Central memory CD8-positive, alpha-beta T cell (primary cell): ENCODE results near the gene C18orf32.
"Not testable (repeated sequence)": the region's sequence is repeated elsewhere in the genome, so short reads cannot be mapped to it uniquely, and the experiment has no call there.

Experiments used
- ATAC-seq: fragments of 150-1000 bp; cut with Tn5 transposase; replicated peaks from 2 replicates; pipeline ENCODE4 v1.10.0; 2022; ENCODE audit warnings: mild to moderate bottlenecking, moderate FRiP score, moderate number of reproducible peaks; ENCODE audit not compliant: poor library complexity, severe bottlenecking; ENCODE audit errors: extremely low read depth
- DNase-seq, 2 donors: peaks; one replicate each; pipeline ENCODE4 v3.0.0; 2021; ENCODE audit warnings: low spot score in 2 of 2
- H3K27ac Mint-ChIP-seq: one replicate; pipeline ENCODE4 v1.8.0; 2022; ENCODE audit warnings: low read depth, mild to moderate bottlenecking, moderate library complexity, mixed read lengths
- H3K27me3 Mint-ChIP-seq: one replicate; pipeline ENCODE4 v1.8.0; 2022; ENCODE audit warnings: mixed read lengths
- H3K36me3 Mint-ChIP-seq: one replicate; pipeline ENCODE4 v1.8.0; 2022; ENCODE audit warnings: mild to moderate bottlenecking, moderate library complexity, mixed read lengths; ENCODE audit not compliant: insufficient read depth
- H3K4me1 Mint-ChIP-seq: one replicate; pipeline ENCODE4 v1.8.0; 2022; ENCODE audit warnings: mixed read lengths
- H3K4me3 Mint-ChIP-seq: one replicate; pipeline ENCODE4 v1.8.0; 2022; ENCODE audit warnings: mild to moderate bottlenecking, moderate library complexity, mixed read lengths
- H3K9me3 Mint-ChIP-seq: one replicate; pipeline ENCODE4 v1.8.0; 2022; ENCODE audit warnings: mixed read lengths

The C18orf32 gene

DNA sequence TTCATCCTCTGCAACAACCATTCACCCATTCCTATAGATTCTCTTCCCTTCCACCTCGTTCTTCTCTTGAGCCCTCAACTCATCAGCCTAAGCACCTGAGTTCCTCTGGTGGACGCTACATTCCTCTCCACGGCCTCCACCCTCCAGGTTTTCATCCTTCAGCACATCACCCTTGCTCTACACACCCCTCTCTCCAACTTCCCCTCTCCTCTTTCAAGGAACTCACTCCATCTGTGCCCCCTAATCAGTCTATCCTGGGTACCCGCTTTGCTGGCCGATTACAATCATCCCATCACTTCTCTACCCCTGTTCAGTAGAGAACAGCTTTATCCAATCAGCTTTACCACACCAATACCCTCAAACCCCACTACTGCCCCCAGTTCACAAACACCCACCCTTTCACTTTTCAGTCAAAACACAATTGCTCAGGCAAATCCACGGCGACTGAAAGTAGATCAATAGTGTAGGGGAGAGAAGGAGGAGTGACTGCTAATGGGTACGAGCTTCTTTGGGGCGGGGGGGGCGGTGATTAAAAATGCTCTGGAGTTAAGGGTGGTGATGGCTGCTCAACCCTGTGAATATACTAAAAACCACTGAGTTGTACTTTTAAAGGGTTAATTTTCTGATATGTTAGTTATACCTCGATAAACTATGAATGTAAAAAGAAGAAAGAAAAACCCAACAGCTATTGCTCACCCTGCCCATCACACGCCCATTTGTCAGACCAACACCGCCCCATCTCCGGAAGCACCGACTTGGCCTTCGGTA, 27.4 kb downstream of the C18orf32 start:
- Mint-ChIP-seq H3K36me3 (peaks cover 4% of the 10 kb centered on the region), H3K27ac (peak overlapping the region; percentile 57), H3K27me3 (no peaks in the 10 kb centered on the region), H3K4me1 (peaks cover 46% of the 10 kb centered on the region), H3K9me3 (no peaks in the 10 kb centered on the region), H3K4me3 (peak overlapping the region; percentile 89)
- ATAC-seq: peak; percentile 33
- DNase-seq: no peak

DNA sequence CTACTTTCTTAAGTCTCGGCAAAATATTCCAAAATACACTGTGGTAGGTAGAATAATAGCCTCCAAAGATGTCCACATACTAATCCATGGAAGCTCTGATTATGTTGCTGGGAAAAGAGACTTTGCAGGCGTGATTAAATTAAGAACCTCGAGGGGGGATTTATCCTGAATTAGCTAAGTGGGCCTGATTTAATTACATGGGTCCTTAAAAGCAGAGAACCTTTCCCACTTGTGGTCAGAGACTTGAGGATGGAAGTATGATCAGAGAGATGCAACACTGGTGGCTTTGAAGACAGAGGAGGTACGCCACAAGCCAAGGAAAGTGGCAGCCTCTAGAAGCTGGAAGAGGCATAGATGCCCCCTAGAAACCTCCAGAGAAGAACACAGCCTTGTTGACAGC, 29.4 kb downstream of the C18orf32 start:
- Mint-ChIP-seq H3K4me1 (peaks cover 56% of the 10 kb centered on the region), H3K27ac (no peak overlapping the region), H3K36me3 (peaks cover 7% of the 10 kb centered on the region)

DNA sequence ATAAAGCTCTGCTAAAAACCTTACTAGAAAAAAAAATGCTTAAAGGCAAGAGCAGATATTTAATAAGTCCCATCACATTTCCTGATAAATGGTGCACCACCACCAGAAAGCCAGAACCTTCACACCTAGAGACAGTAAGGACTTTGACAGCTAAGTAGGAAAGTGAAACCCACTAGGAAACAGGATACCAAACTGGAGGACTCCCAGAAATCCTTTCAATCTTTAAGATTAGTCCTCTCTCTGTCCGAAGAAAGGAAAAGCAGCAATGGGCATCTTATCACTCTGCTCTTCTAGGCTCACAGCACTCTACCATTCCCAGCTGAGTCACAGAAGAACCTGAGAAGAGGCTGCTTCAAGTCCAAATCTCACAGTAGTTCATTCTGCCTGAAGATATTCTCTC, 30.2 kb downstream of the C18orf32 start:
- no peak overlapping the region for H3K27ac Mint-ChIP-seq
- no peak for ATAC-seq
- DNase-seq: no peak

More for the DNA sequence above, 29.4 kb downstream of the C18orf32 start:
- ATAC-seq: no peak
- H3K4me3 Mint-ChIP-seq: no peak overlapping the region
- no peaks in the 10 kb centered on the region for H3K27me3 Mint-ChIP-seq
- no peak for DNase-seq
- no peaks in the 10 kb centered on the region for H3K9me3 Mint-ChIP-seq

DNA sequence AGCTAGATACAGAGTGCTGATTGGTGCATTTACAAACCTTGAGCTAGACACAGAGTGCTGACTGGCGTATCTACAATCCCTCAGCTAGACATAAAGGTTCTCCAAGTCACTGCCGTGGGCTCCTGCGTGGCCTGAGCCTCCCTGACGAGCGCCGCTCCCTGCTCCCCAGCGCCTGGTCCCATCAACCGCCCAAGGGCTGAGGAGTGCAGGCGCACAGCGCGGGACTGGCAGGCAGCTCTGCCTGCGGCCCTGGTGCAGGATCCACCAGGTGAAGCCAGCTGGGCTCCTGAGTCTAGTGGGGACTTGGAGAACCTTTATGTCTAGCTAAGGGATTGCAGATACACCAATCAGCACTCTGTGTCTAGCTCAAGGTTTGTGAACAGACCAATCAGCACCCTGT, 34.5 kb downstream of the C18orf32 start:
- not testable (repeated sequence) for H3K36me3 Mint-ChIP-seq, H3K9me3 Mint-ChIP-seq, DNase-seq, ATAC-seq, H3K27ac Mint-ChIP-seq, H3K27me3 Mint-ChIP-seq, H3K4me3 Mint-ChIP-seq
- peaks cover 42% of the 10 kb centered on the region for H3K4me1 Mint-ChIP-seq

More for the DNA sequence above, 30.2 kb downstream of the C18orf32 start:
- Mint-ChIP-seq H3K9me3 (no peaks in the 10 kb centered on the region), H3K36me3 (peaks cover 7% of the 10 kb centered on the region), H3K27me3 (no peaks in the 10 kb centered on the region), H3K4me3 (no peak overlapping the region), H3K4me1 (peaks cover 56% of the 10 kb centered on the region)

DNA sequence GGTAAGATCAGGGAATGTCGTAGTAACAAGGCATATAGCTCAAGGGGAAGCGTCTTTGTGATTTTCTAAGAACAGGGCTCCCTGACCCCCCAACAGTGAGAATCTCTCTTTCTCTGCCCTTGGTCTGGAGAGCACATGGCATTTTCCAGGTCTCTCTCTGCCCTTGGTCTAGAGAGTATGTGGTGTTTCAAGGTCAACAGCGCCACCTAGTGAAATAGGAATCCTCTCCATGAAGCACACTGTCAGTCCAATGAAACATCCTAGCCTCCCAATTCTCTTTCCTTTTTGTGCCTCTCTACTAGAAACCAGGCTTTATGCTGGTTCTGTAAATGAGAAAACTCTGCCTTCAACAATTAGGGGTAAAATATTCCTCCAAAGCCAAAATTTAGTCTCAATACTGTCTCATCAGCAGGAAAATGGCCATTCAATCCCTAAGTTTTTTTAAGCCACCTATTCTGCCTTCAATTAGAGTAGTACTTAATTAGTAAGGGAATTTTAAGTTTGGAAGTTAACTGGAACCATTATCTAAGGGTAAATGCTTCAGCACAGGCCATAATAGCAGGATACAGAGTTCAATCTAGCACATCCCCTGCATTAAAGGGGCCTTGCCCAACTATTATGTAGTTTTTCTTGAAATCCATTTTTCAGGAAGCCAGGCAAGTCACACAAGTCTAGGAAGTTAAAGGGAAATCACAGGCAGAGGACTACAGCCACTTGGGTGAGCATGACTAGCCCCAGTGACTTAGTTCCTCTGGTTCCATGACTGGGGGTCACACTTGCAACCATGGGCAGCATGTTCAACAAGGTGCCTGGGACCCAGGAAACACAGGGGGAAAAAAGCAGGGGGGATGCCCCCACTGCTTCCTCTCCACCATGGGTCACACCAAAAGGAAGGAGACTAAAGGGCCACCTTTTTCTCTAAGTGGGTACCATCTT, 39.0 kb downstream of the C18orf32 start:
- Mint-ChIP-seq H3K4me3 (no peak overlapping the region), H3K36me3 (peaks cover under 1% of the 10 kb centered on the region), H3K27me3 (no peaks in the 10 kb centered on the region), H3K9me3 (no peaks in the 10 kb centered on the region), H3K4me1 (peaks cover 30% of the 10 kb centered on the region), H3K27ac (no peak overlapping the region)
- DNase-seq: no peak
- ATAC-seq: peak; percentile 43

DNA sequence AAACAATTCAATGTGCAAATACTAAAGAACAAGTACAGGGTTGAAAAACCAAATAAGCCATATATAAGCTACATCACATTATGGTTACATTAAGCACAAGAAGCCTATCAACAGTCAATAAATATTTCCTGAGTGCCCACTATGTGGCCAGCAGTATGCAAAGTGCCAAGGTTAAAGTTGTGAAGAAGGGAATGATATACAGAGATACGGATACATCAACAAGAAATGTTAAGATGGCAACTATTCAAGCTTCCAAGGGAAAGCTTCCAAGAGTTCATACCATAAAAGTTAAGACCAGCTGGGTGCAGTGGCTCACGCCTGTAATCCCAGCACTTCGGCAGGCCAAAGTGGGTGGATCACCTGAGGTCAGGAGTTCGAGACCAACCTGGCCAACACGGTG, 40.6 kb downstream of the C18orf32 start:
- DNase-seq: no peak
- H3K4me1 Mint-ChIP-seq: peaks cover 41% of the 10 kb centered on the region
- H3K9me3 Mint-ChIP-seq: no peaks in the 10 kb centered on the region
- no peaks in the 10 kb centered on the region for H3K36me3 Mint-ChIP-seq
- H3K27ac Mint-ChIP-seq: peak overlapping the region; percentile 1
- no peaks in the 10 kb centered on the region for H3K27me3 Mint-ChIP-seq
- H3K4me3 Mint-ChIP-seq: no peak overlapping the region
- ATAC-seq: no peak

DNA sequence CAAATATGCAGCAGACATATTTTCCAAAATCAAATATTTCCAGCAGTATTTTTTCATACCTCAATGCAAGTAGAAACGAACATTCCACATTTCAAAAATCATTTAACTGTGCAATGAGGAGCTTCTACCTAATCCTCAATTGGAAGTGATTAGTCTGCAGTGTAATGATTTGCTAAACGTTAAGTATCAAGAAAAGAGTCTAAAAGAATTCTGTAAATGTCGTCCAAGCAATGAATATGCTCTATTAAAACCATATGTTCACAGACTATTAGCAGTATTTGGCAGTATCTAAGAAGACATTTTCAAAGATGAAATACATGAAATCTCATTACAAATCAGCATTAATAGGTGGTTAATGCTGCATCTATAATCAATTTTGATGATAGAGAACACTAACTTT, 42.5 kb downstream of the C18orf32 start:
- H3K27me3 Mint-ChIP-seq: no peaks in the 10 kb centered on the region
- no peak for ATAC-seq
- no peaks in the 10 kb centered on the region for H3K36me3 Mint-ChIP-seq
- no peaks in the 10 kb centered on the region for H3K9me3 Mint-ChIP-seq
- no peak for DNase-seq
- no peak overlapping the region for H3K4me3 Mint-ChIP-seq
- H3K27ac Mint-ChIP-seq: no peak overlapping the region
- H3K4me1 Mint-ChIP-seq: peaks cover 44% of the 10 kb centered on the region

DNA sequence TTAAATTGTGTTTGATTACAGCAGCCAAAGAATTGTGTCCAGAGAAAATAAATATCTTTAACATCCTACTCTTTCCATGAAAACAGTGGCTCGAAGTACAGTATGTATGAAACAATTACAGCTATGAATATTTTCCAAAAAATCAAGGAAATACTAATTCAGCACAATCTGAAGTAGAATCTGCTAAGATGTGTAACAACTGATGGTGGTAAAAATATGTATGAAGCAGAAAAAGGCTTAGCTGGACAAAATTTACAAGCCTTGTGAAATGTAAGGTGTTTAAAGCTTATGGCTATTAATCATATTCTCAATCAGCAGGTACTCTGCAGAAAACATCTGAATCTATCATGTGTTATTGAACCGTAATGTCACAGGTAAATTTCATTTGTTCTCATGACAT, 43.2 kb downstream of the C18orf32 start:
- no peaks in the 10 kb centered on the region for H3K36me3 Mint-ChIP-seq
- H3K9me3 Mint-ChIP-seq: no peaks in the 10 kb centered on the region
- H3K27ac Mint-ChIP-seq: no peak overlapping the region
- no peak overlapping the region for H3K4me3 Mint-ChIP-seq
- DNase-seq (no peak), ATAC-seq (no peak)
- H3K4me1 Mint-ChIP-seq: peaks cover 47% of the 10 kb centered on the region
- H3K27me3 Mint-ChIP-seq: no peaks in the 10 kb centered on the region

DNA sequence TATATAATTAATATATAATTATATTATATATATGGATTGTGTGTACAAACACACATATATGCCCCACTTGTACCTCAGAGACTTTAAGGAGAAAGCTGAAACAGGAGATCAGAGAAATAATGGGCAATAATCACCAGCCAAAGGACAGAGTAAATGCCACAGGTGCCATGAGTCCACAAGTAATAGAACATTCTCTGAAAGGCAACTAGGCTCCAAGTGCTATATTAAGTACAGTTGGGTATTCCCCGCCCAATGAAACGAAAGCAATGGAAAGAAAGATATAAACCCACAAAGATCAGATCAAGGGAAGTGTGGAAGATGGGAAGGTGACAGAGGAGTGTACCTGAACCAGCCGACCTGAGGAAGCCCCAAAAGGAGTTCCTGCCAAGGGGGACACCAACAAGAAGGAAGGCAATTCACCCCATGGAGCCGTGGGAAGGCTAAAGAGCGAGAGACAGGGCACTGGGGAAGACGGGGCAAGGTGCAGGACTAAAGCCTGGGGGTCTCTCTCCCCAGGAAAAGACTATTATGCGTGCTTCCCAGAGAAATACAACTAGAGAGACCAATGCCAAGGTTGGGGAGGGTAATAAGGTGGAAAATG, 45.6 kb downstream of the C18orf32 start:
- Mint-ChIP-seq H3K27ac (no peak overlapping the region), H3K4me3 (no peak overlapping the region), H3K9me3 (no peaks in the 10 kb centered on the region), H3K36me3 (no peaks in the 10 kb centered on the region), H3K27me3 (no peaks in the 10 kb centered on the region), H3K4me1 (peaks cover 46% of the 10 kb centered on the region)
- ATAC-seq (no peak), DNase-seq (no peak)

DNA sequence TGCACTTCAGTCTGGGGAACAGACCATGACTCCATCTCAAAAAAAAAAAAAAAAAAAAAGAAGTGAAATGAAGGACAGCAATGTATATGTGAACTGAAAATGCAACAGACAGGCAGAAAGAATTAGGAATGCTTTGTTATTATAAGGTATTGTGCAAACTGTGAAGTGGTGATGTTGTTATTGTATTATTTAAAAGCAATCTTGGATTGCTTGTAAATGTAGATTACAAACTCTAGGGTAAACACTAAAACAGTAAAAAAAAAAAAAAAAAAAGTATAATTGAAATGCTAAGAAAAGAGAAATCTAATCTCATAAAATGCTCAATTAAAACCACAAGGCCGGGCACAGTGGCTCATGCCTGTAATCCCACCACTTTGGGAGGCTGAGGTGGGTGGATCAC, 51.9 kb downstream of the C18orf32 start:
- H3K4me3 Mint-ChIP-seq: no peak overlapping the region
- H3K9me3 Mint-ChIP-seq: no peaks in the 10 kb centered on the region
- DNase-seq (no peak), ATAC-seq (no peak)
- peaks cover 31% of the 10 kb centered on the region for H3K4me1 Mint-ChIP-seq
- H3K27ac Mint-ChIP-seq: no peak overlapping the region
- no peaks in the 10 kb centered on the region for H3K27me3 Mint-ChIP-seq
- H3K36me3 Mint-ChIP-seq: no peaks in the 10 kb centered on the region

DNA sequence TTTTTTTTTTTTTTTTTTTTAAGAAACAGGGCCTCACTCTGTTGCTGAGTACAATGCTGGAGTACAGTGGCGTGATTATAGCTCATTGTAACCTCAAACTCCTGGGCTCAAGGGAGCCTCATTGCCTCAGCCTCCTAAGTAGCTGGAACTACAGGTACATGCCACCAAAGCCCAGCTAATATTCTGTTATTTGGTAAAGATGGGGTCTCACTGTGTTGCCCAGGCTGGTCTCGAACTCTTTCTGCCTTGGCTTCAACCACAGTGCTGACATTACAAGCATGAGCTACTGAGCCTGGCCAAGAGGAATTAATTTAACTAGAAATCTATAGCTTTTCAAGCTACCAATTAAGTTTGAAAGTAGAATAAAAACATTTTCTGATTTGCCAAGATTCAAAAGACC, 54.4 kb downstream of the C18orf32 start:
- Mint-ChIP-seq H3K27ac (no peak overlapping the region), H3K36me3 (peaks cover 5% of the 10 kb centered on the region), H3K27me3 (no peaks in the 10 kb centered on the region), H3K4me3 (no peak overlapping the region), H3K9me3 (no peaks in the 10 kb centered on the region), H3K4me1 (peaks cover 25% of the 10 kb centered on the region)
- no peak for DNase-seq
- ATAC-seq: no peak

DNA sequence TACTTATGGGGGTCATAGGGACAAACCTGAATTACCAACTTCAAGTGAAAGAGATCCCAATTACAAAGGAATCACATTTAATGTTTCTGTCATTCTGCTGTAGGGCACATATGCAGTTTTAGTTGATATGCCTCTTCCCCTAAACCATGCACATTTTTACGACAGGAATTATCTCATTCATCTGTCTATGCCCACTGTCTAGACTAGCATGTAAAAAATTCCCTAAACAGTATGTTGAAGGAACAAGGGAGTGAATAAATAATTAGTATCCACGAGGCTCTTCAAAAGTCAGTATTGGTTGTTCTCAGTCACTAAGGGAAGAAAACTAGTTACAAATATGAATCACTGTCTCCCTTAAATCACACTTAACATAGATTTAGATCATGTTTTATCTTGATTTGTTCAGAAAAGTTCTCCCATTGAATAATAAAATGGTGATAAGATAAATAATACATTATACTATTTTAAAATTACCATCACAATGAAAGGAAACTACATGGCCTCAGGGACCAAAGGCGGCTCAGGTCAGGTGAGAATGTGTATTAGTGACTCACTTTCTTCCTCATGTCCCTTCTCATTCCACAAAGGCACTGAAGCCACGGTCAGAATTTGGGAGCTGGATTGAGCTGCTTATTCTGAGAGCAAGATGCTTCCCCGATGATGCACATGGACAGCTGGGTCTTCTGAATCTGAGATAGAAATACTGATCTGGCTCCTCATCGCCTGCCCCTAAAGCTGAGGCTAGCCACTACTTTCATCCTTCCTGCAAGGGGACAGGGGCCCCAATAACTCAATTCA, 55.7 kb downstream of the C18orf32 start:
- H3K27ac Mint-ChIP-seq: no peak overlapping the region
- no peaks in the 10 kb centered on the region for H3K9me3 Mint-ChIP-seq
- no peak for ATAC-seq
- peaks cover 8% of the 10 kb centered on the region for H3K36me3 Mint-ChIP-seq
- H3K4me3 Mint-ChIP-seq: no peak overlapping the region
- no peaks in the 10 kb centered on the region for H3K27me3 Mint-ChIP-seq
- H3K4me1 Mint-ChIP-seq: peaks cover 16% of the 10 kb centered on the region
- DNase-seq: no peak
